ENCODE measurements around the gene AGPAT3. TPM values are rescaled to one million over a fixed set of nuclear protein-coding genes. Genes with fewer than 3 reads are reported as not detected.

The AGPAT3 gene
- total RNA-seq, 1 donor from 2014 or later: 107 TPM

DNA sequence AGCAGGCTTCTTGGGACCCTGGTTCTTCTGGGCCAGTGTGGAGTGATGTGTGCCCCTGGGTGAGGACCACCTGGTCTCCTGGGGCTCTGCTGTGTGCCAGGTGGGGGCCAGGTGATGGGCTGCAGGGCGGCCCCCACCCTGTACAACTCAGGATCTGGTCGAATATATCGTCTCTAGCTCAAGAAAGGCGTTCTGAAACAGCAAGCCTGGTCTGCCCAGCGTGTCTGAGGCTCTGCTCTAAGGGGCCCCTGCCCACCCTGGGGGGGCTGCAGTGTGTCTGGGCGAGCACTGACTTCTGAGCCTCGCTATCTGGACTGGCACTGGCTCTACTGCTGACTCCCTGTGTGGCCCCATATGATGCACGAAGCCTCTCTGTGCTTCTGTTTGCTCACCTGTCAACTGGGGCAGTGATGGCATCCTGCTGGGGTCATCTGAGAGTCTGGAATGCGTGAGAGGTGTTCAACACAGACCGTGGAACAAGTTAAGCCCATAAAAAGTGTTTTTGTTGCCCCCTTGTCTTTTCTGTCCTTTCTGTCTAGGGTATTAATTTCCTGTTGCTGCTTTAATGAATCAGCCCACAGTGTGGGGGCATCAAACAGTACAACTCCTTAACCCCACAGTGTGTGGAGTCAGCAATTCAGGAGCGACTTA is 91.1 kb downstream of the AGPAT3 start:
- no peak for DNase-seq (ENCODE audit: low spot score)

DNA sequence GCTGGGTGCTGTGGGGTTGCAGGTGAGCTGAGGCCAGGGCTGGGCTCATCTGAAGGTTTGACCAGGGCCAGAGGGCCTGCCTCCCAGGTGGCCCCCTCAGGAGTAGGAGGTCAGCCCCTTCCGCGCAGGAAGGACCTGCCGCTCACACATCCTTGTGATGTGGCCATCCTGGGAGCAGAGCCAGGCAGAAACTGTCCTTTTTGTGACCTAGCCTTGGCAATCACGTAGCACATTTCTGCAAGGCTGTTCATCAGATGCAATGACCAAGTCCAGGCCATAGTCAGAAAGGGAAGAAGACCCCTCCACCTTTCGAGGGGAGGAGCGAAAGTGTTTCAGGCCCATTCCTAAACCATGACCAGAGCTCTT is 91.6 kb downstream of the AGPAT3 start:
- no peak for DNase-seq (ENCODE audit: low spot score)

DNA sequence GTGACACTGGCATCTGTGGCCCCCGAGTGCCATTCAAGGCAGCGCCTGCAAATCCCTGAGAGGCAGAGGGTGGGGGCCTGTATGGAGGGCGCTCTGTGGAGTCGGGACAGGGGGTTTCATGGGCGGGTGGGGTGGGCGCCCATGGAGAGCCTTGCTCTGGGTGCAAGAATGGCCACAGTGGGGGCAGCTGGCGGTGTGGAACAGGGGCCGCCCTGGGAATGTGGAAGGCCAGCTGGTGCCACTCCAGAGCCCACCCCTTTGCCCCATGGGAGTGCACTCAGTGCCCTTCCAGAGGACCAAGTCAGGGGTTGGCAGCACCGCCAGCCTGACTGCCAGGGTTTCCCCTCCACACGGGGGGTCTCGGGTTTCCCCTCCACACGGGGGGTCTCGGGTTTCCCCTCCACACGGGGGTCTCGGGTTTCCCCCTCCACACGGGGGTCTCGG is 92.1 kb downstream of the AGPAT3 start:
- no peak for DNase-seq (ENCODE audit: low spot score)

DNA sequence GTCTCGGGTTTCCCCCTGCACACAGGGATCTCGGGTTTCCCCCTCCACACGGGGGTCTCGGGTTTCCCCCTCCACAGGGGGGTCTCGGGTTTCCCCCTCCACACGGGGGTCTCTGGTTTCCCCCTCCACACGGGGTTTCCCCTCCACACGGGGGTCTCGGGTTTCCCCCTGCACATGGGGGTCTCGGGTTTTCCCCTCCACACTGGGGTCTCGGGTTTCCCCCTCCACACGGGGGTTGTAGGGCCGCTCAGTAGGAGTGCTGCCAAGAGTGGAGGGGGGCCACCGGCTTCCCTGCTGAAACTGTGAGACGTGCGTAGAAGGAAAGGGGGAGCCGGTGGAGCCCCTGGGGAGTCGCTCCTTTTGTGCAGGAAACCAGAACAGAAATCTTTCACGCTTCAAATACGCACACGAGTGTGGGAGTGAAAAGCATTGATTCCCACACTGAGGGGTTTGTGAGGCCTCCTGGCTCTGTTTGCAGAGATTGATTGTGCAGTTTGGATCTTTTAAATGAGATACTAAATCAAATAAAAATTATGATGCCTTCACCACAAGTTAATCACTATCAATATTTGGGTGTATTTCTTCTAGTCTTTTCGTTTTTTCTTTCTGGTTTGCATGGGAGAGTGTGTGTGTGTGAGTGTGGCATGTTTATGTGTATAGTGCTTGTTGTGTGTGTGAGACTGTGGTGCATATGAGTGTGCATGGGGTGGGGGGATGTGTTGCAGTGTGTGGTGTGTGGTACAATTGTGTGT is 92.8 kb downstream of the AGPAT3 start:
- no peak for DNase-seq (ENCODE audit: low spot score)

- no peak for DNase-seq (ENCODE audit: low spot score)
Observed at GRCh38 chr21:43958364-43959158, 93.5 kb downstream of the AGPAT3 start.

DNA sequence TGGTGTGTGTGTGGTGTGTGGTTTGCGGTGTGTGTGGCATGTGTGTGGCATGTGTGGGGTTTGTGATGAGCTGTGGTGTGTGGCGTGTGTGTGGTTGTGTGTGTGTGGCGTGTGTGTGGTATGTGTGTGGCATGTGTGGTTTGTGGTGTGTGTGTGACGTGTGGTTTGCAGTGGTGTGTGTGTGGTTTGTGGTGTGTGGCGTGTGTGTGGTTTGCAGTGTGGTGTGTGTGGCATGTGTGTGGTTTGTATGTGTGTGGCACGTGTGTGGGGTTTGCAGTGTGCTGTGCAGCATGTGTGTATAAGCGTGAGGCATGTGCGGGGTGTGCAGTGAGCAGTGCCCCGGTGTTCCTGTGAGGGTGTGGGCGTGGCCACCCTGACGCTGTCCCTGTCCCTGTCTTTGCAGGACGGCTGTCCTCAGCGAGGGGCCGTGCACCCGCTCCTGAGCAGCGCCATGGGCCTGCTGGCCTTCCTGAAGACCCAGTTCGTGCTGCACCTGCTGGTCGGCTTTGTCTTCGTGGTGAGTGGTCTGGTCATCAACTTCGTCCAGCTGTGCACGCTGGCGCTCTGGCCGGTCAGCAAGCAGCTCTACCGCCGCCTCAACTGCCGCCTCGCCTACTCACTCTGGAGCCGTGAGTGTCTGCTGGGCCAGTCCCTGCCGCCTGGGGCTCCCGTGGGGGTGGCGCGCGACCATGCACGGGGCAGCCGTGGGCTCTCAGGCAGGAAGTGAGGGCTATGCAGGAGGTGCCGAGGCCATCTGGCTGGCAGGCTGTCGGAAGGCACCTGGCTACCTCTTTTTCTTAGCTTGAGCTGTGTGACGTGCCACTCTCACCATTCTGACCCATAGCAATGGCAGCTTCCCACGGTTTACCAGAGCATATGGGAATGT is 94.5 kb downstream of the AGPAT3 start:
- no peak for DNase-seq (ENCODE audit: low spot score)

- no peak for DNase-seq (ENCODE audit: low spot score)
Observed at GRCh38 chr21:43961382-43961909, 96.4 kb downstream of the AGPAT3 start.

- no peak for DNase-seq (ENCODE audit: low spot score)
Observed at GRCh38 chr21:43965911-43966585, 101.0 kb downstream of the AGPAT3 start.

GRCh38 chr21:43966946-43967512 is 102.0 kb downstream of the AGPAT3 start:
- DNase-seq (ENCODE audit: low spot score): no peak

DNA sequence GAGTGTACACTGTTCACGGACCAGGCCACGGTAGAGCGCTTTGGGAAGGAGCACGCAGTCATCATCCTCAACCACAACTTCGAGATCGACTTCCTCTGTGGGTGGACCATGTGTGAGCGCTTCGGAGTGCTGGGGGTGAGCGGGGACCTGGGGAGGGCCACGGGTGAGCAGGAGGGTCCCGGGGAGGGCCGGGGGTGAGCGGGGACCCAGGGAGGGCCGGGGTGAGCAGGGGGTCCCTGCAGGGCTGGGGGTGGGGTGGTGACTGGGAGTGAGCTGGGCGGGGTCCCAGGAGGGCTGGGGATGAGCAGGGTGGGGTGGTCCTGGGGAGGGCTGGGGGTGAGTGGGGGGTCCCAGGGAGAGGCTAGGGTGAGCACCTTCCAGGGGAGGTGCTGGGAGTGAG is 103.0 kb downstream of the AGPAT3 start:
- no peak for DNase-seq (ENCODE audit: low spot score)

DNA sequence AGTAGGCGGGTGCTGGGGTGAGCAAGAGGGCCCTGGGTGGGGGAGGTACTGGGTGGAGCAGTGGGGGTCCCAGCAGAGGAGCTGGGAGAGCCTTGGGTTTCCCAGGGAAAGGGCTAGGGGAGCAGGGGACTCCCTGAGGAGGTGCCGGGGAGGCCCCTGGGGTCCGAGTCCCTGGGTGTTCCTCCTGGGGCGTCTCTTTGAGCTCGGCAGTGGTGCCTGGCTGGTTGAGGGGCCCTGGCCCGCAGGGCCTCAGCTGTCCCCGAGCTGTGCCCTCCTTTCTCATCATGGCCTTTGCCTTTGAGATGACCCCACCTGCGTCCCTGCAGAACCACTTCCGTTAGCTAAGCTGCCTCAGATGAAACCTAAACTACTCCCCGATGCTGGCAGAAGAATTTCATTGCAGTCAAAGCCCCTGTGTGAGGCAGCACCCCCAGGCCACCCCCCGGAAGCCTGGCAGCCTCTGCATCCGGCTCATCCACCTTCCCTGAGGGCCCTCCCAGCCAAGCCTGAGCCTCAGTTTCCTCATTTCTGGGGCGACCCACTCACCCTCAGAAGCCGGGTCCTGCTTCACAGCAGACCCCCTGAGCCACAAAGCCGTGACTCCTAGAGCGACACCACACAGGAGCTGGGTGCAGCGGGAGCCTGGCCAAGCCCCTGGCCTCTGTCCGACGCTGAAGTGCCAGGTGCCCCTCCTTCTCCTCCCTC is 103.5 kb downstream of the AGPAT3 start:
- no peak for DNase-seq (ENCODE audit: low spot score)

- no peak for DNase-seq (ENCODE audit: low spot score)
Observed at GRCh38 chr21:43969115-43969444, 104.1 kb downstream of the AGPAT3 start.

- DNase-seq (ENCODE audit: low spot score): no peak
Observed at GRCh38 chr21:43970551-43970950, 105.5 kb downstream of the AGPAT3 start.

DNA sequence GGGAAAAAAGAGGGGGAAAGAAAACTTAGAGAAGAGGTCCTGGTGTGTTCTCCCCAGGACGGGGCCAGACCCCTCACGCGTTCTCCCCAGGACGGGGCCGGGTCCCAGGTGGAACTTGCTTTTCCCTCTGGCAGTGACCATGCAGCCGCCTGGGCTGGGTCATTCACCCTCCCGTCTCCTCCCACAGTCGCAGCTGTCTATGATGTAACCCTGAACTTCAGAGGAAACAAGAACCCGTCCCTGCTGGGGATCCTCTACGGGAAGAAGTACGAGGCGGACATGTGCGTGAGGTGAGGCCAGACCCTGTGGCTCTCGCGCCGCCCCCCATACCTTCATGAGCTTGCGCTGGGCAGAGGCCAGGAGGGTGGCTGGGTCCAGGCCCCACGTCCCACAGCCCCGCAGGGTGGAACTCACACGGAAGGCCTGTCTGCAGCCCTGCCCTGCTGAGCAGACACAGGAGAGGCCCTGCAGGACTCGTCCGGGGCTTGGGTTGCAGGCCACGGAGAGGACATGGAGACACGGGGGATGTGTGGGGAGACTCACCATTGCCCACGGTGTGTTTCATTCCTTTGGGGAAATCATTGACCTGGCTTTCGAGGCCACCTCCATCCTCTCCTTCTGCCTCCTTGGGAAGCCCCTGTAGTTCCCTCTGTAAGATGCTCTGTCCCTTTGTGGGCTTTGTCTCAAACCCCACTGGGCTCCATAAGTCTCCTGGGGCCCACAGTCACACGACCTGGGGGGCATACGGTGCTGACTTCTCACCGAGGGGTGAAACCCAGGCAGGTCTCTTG is 106.4 kb downstream of the AGPAT3 start:
- DNase-seq (ENCODE audit: low spot score): no peak

- no peak for DNase-seq (ENCODE audit: low spot score)
Observed at GRCh38 chr21:43971992-43972255, 106.9 kb downstream of the AGPAT3 start.

- DNase-seq (ENCODE audit: low spot score): no peak
Observed at GRCh38 chr21:43972850-43973633, 108.0 kb downstream of the AGPAT3 start.

GRCh38 chr21:43973634-43973955 is 108.6 kb downstream of the AGPAT3 start:
- DNase-seq (ENCODE audit: low spot score): no peak

GRCh38 chr21:43974791-43975468 is 109.9 kb downstream of the AGPAT3 start:
- DNase-seq (ENCODE audit: low spot score): no peak

Data from mucosa of gallbladder (tissue), 1 donor.